GM19468 (cell line): Measurements from ENCODE around the gene CENPC.
A peak's percentile ranks its signal among the peaks of the same experiment; 100 is the strongest.
"Not testable (repeated sequence)": the region's sequence is repeated elsewhere in the genome, so short reads cannot be mapped to it uniquely, and the experiment has no call there.

Experiments used
- ATAC-seq: cut with Tn5 transposase; IDR thresholded peaks from one replicate; pipeline ENCODE4 v1.9.1; 2021; ENCODE audit warnings: mild to moderate bottlenecking, moderate library complexity, moderate number of reproducible peaks; ENCODE audit not compliant: unreplicated experiment; ENCODE audit errors: extremely low read depth

The CENPC gene

GRCh38 chr4:67480810-67481209 lies 64.5 kb downstream of the CENPC start:
- no peak for ATAC-seq

GRCh38 chr4:67475155-67475554 lies 70.1 kb downstream of the CENPC start:
- ATAC-seq, result no peak

- no peak for ATAC-seq
Measured at GRCh38 chr4:67470871-67471270, 74.4 kb downstream of the CENPC start.

GRCh38 chr4:67468830-67469229 lies 76.5 kb downstream of the CENPC start:
- no peak for ATAC-seq

GRCh38 chr4:67466751-67467150 lies 78.6 kb downstream of the CENPC start:
- no peak for ATAC-seq

- no peak for ATAC-seq
Measured at GRCh38 chr4:67465763-67466052, 79.6 kb downstream of the CENPC start.

GRCh38 chr4:67465032-67465762 lies 80.1 kb downstream of the CENPC start:
- no peak for ATAC-seq

GRCh38 chr4:67460574-67460973 lies 84.7 kb downstream of the CENPC start:
- no peak for ATAC-seq

- ATAC-seq, result no peak
Measured at GRCh38 chr4:67459164-67459563, 86.1 kb downstream of the CENPC start.

GRCh38 chr4:67456577-67457196 lies 88.6 kb downstream of the CENPC start:
- ATAC-seq, result no peak

- not testable (repeated sequence) for ATAC-seq
Measured at GRCh38 chr4:67452846-67453205, 92.5 kb downstream of the CENPC start.

GRCh38 chr4:67452100-67452845 lies 93.0 kb downstream of the CENPC start:
- ATAC-seq, result no peak

GRCh38 chr4:67451464-67451863 lies 93.8 kb downstream of the CENPC start:
- no peak for ATAC-seq

- ATAC-seq, result no peak
Measured at GRCh38 chr4:67448621-67449020, 96.7 kb downstream of the CENPC start.

GRCh38 chr4:67447873-67448272 lies 97.4 kb downstream of the CENPC start:
- ATAC-seq, result no peak

GRCh38 chr4:67446811-67447210 lies 98.5 kb downstream of the CENPC start:
- ATAC-seq, result no peak

- ATAC-seq, result not testable (repeated sequence)
Measured at GRCh38 chr4:67445881-67446280, 99.4 kb downstream of the CENPC start.

- no peak for ATAC-seq
Measured at GRCh38 chr4:67438975-67439374, 106.3 kb downstream of the CENPC start.

- ATAC-seq, result no peak
Measured at GRCh38 chr4:67437974-67438713, 107.2 kb downstream of the CENPC start.

GRCh38 chr4:67436742-67437141 lies 108.6 kb downstream of the CENPC start:
- peak; percentile 90 for ATAC-seq

GRCh38 chr4:67430989-67431388 lies 114.3 kb downstream of the CENPC start:
- ATAC-seq, result no peak
